Uterus (tissue), 4 donors: ENCODE results near the gene OPCML. TPM values are rescaled to one million over a fixed set of nuclear protein-coding genes. Genes with fewer than 3 reads are reported as not detected.

ENCODE experiments used
- DNase-seq, 2 donors: peaks; one replicate each; pipeline ENCODE4 v3.0.0-alpha.2; 2019 to 2020
- H3K27ac ChIP-seq, 2 donors: fragments of 200-600 bp; sonication (generic); 1 replicate in 1 of 2; 2 replicates in 1 of 2; pipeline ENCODE4 v1.5.1; 2016 to 2018
- H3K27me3 ChIP-seq, 2 donors: fragments of 200-600 bp; sonication (generic); one replicate each; pipeline ENCODE4 v1.5.1; 2018 to 2019; ENCODE audit warnings: control low read depth in 1 of 2
- H3K36me3 ChIP-seq, 2 donors: fragments of 200-600 bp; sonication (generic); one replicate each; pipeline ENCODE4 v1.5.1; 2019; ENCODE audit warnings: control low read depth in 1 of 2
- H3K4me1 ChIP-seq, 2 donors: fragments of 200-600 bp; sonication (generic); one replicate each; pipeline ENCODE4 v1.5.1; 2018 to 2019; ENCODE audit warnings: control low read depth in 1 of 2
- H3K4me3 ChIP-seq, 2 donors: fragments of 200-600 bp; sonication (generic); 1 replicate in 1 of 2; 2 replicates in 1 of 2; pipeline ENCODE4 v1.5.1; 2018 to 2019; ENCODE audit warnings: mild to moderate bottlenecking in 1 of 2
- H3K9me3 ChIP-seq, 2 donors: fragments of 200-600 bp; sonication (generic); one replicate each; pipeline ENCODE4 v1.5.1; 2019; ENCODE audit warnings: control low read depth in 1 of 2
- POLR2A ChIP-seq, 2 donors: fragments of 450-650 bp; IDR thresholded peaks; one replicate each; pipeline ENCODE4 v1.6.1; 2016; ENCODE audit warnings: antibody characterized with exemption in 2 of 2, mild to moderate bottlenecking in 1 of 2, moderate library complexity in 1 of 2
- intact Hi-C: fragments of 100-400 bp; cut with DNase I; formaldehyde crosslinking; loops from one replicate; pipeline ENCODE4 v1.15.1; 2023; ENCODE audit warnings: low total_unique reads
- total RNA-seq, 4 donors: library from RNA; depleted of rRNA in 3 of 4; stranded (reverse); fragments of >200 nt in 3 of 4; gene quantifications; one replicate each; pipeline versions ENCODE4 v1.1.0 to v1.2.4, GENCODE V29; 2014 to 2023
- TF ChIP-seq, protein P1 (sequence below), 4 experiments: fragments of 200-600 bp in 2 of 4; fragments of 450-650 bp in 2 of 4; sonication (generic) in 2 of 4; IDR thresholded peaks; one replicate each; pipeline ENCODE4 v1.5.1; 2016 to 2019; ENCODE audit warnings: antibody characterized with exemption in 4 of 4, mild to moderate bottlenecking in 2 of 4, moderate library complexity in 1 of 4
- donor health status: DM: yes; HTN: yes; CAD: no.

OPCML gene
- total RNA-seq, 4 donors from 2014 or later: under 0.01 to 3.9 (median 1.7) TPM

DNA sequence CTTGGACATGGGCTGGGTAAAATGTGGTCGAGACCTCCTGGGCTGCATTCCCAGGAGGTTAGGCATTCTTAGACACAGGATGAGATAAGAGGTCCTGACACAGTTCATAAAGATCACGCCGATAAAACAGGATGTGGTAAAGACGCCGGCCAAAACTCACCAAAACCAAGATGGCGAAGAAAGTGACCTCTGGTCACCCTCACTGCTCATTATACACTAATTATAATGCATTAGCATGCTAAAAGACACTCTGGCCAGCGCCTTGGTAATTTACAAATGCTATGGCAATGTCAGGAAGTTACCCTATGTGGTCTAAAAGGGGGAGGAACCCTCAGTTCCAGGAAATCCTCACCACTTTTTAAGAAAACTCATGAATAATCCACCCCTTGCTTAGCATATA is 983.3 kb downstream of the OPCML start:
- no peaks in the 10 kb centered on the region for H3K27me3 ChIP-seq
- no peaks in the 10 kb centered on the region for H3K4me1 ChIP-seq
- DNase-seq: no peak
- TF ChIP-seq, protein P1, sequence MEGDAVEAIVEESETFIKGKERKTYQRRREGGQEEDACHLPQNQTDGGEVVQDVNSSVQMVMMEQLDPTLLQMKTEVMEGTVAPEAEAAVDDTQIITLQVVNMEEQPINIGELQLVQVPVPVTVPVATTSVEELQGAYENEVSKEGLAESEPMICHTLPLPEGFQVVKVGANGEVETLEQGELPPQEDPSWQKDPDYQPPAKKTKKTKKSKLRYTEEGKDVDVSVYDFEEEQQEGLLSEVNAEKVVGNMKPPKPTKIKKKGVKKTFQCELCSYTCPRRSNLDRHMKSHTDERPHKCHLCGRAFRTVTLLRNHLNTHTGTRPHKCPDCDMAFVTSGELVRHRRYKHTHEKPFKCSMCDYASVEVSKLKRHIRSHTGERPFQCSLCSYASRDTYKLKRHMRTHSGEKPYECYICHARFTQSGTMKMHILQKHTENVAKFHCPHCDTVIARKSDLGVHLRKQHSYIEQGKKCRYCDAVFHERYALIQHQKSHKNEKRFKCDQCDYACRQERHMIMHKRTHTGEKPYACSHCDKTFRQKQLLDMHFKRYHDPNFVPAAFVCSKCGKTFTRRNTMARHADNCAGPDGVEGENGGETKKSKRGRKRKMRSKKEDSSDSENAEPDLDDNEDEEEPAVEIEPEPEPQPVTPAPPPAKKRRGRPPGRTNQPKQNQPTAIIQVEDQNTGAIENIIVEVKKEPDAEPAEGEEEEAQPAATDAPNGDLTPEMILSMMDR (IDR thresholded peaks at IDR 0.05): no peak
- no peak for TF ChIP-seq POLR2A (IDR thresholded peaks at IDR 0.05)
- no peak overlapping the region for H3K4me3 ChIP-seq
- intact Hi-C loops: no loop called here
- H3K36me3 ChIP-seq: no peaks in the 10 kb centered on the region
- H3K9me3 ChIP-seq: no peaks in the 10 kb centered on the region
- H3K27ac ChIP-seq: no peak overlapping the region

DNA sequence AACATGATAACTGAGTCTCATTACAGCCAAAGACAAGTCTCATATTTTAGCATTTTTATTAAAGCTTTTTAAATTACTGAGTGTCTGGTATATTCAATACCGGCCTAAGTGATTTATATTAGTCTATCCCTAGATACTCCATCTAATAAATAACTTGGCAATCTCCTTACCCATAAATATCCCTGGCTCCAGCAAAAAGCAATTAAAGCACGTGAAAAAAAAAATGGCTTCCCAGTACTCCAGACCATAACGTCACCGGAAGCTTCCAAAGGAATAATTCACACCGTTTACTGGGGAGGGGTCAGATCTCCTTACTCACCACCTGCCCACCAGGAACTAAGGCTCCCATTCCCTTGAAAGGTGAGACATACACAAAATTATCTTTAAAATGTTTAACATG is 988.3 kb downstream of the OPCML start:
- no peaks in the 10 kb centered on the region for H3K27me3 ChIP-seq
- H3K27ac ChIP-seq: no peak overlapping the region
- no peak for DNase-seq
- no peak overlapping the region for H3K4me3 ChIP-seq
- no peaks in the 10 kb centered on the region for H3K9me3 ChIP-seq
- TF ChIP-seq, protein P1 (IDR thresholded peaks at IDR 0.05): no peak
- TF ChIP-seq POLR2A (IDR thresholded peaks at IDR 0.05): no peak
- intact Hi-C loops: no loop called here
- H3K36me3 ChIP-seq: no peaks in the 10 kb centered on the region
- no peaks in the 10 kb centered on the region for H3K4me1 ChIP-seq

DNA sequence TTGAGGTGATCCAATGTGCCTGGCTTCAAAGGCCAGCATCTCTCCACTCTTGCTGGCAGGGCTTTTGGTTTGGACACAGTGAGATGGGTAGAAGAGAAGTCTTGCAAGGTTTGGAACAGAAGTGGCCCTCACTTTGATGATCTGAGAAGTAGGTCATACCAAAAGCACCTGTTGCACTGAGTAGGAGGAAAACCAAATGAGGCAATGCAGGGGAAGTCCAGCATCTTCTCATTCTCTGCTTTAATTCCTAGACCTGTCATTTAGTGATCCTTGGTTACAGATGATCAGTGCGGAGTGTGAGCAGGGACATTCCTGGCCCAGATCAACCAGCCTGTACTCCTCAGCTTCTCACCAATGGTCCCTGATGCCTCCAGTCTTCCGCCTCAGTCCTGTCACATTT is 990.5 kb downstream of the OPCML start:
- Histone ChIP-seq H3K4me3 (no peak overlapping the region), H3K4me1 (no peaks in the 10 kb centered on the region), H3K36me3 (no peaks in the 10 kb centered on the region), H3K27me3 (no peaks in the 10 kb centered on the region), H3K27ac (no peak overlapping the region), H3K9me3 (no peaks in the 10 kb centered on the region)
- intact Hi-C loops: no loop called here
- DNase-seq: no peak
- TF ChIP-seq, protein P1 (IDR thresholded peaks at IDR 0.05): no peak
- no peak for TF ChIP-seq POLR2A (IDR thresholded peaks at IDR 0.05)

DNA sequence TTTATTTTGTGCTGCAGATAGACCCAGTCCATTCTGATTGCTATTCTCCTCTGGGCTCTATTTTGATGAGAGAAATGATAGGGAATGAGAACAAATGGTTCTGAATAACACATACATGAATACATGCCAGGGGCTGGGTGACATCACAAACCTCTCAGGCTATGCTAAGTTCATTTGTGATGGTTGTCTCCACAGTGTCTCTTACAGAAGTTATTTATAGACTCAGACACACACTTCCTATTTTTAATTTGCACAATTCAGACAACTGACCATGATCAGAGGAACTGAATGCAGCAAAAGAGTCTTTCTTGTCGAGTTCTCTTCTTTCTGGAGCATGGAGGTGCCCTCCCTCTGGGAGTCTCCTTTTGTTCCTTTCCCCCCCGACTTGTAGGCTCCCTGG is 991.7 kb downstream of the OPCML start:
- DNase-seq: no peak
- H3K27me3 ChIP-seq: no peaks in the 10 kb centered on the region
- no peak overlapping the region for H3K4me3 ChIP-seq
- intact Hi-C loops: no loop called here
- H3K36me3 ChIP-seq: no peaks in the 10 kb centered on the region
- no peaks in the 10 kb centered on the region for H3K9me3 ChIP-seq
- no peak overlapping the region for H3K27ac ChIP-seq
- no peaks in the 10 kb centered on the region for H3K4me1 ChIP-seq
- TF ChIP-seq POLR2A (IDR thresholded peaks at IDR 0.05): no peak
- TF ChIP-seq, protein P1 (IDR thresholded peaks at IDR 0.05): no peak

DNA sequence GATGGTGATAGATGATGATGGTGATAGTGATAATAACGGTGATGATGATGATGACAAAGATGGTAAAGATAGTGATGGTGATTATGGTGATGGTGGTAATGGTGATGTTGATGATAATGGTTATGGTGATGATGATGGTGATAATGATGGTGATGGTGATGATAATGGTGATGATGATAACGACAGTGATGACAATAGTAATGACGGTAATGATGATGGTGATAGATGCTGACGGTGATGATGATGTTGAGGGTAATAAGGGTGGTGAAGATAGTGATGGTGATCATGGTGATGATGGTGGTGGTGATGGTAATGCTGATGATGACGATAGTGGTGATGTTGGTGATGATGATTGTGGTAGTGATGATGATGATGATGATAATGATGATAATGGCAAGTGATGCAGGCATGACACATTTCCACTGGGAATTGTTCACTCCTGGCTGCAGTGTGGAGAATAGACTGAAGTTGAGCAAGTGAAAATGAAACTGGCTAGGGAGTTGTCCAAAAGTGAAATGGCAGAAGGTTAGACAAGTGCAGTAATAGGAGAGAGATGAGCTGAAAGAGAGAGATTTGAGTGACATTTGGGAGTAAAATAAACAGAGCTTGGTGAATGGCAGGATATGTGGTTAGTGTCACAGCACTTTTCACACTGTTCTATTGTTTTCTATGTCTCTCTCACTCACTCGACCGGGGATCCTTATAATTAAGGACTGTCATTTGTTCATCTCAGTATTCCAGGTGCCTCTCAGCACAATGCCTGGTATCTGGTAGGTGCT is 992.5 kb downstream of the OPCML start:
- no peaks in the 10 kb centered on the region for H3K36me3 ChIP-seq
- H3K4me1 ChIP-seq: no peaks in the 10 kb centered on the region
- H3K27me3 ChIP-seq: no peaks in the 10 kb centered on the region
- no peak overlapping the region for H3K4me3 ChIP-seq
- H3K9me3 ChIP-seq: no peaks in the 10 kb centered on the region
- DNase-seq: no peak
- TF ChIP-seq POLR2A (IDR thresholded peaks at IDR 0.05): no peak
- TF ChIP-seq, protein P1 (IDR thresholded peaks at IDR 0.05): no peak
- intact Hi-C loops: no loop called here
- no peak overlapping the region for H3K27ac ChIP-seq
